HEK293T (cell line): Measurements from ENCODE around the gene CCDC148.
"Not testable (repeated sequence)": the region's sequence is repeated elsewhere in the genome, so short reads cannot be mapped to it uniquely, and the experiment has no call there.

Experiments
- CTCF ChIA-PET: fragments of 350-600 bp; formaldehyde crosslinking; extraction: SDS; loops from one replicate; lab custom pipeline; 2021; ENCODE audit warnings: antibody characterized with exemption, inconsistent platforms; lab: Yijun Ruan, JAX
- POLR2A ChIA-PET: fragments of 350-600 bp; formaldehyde crosslinking; extraction: SDS; loops from one replicate; lab custom pipeline; 2020; ENCODE audit warnings: antibody characterized with exemption, inconsistent platforms; lab: Yijun Ruan, JAX
- DNase-seq: peaks from one replicate; pipeline ENCODE4 v3.0.0; 2012; ENCODE audit warnings: mixed read lengths; ENCODE audit errors: extremely low spot score
- ARNT ChIP-seq: fragments of 450-650 bp; IDR thresholded peaks from 2 replicates; pipeline ENCODE4 v1.6.1; 2017; ENCODE audit warnings: mild to moderate bottlenecking
- BHLHE40 ChIP-seq: fragments of 450-650 bp; IDR thresholded peaks from 2 replicates; pipeline ENCODE4 v1.6.1; 2016; ENCODE audit warnings: mild to moderate bottlenecking, moderate library complexity, borderline replicate concordance
- CTBP1 ChIP-seq: fragments of 450-650 bp; IDR thresholded peaks from 2 replicates; pipeline ENCODE4 v1.6.1; 2016; ENCODE audit warnings: borderline replicate concordance
- ELF4 ChIP-seq: fragments of 450-650 bp; IDR thresholded peaks from 2 replicates; pipeline ENCODE4 v1.6.1; 2017; ENCODE audit warnings: antibody characterized with exemption
- FOXA1 ChIP-seq: fragments of 450-650 bp; IDR thresholded peaks from 2 replicates; pipeline ENCODE4 v1.6.1; 2016; ENCODE audit warnings: mild to moderate bottlenecking
- FOXK2 ChIP-seq: fragments of 450-650 bp; IDR thresholded peaks from 2 replicates; pipeline ENCODE4 v1.6.1; 2016; ENCODE audit warnings: mild to moderate bottlenecking
- FOXM1 ChIP-seq: fragments of 450-650 bp; IDR thresholded peaks from 2 replicates; pipeline ENCODE4 v1.6.1; 2017; ENCODE audit warnings: mild to moderate bottlenecking, borderline replicate concordance
- HDGF ChIP-seq: fragments of 450-650 bp; IDR thresholded peaks from 2 replicates; pipeline ENCODE4 v1.6.1; 2017; ENCODE audit warnings: antibody characterized with exemption, borderline replicate concordance
- L3MBTL2 ChIP-seq: fragments of 450-650 bp; conservative IDR thresholded peaks from 2 replicates; pipeline ENCODE4 v1.6.1; 2016; ENCODE audit warnings: mild to moderate bottlenecking
- LEF1 ChIP-seq: fragments of 450-650 bp; IDR thresholded peaks from 2 replicates; pipeline ENCODE4 v1.6.1; 2017; ENCODE audit warnings: mild to moderate bottlenecking, borderline replicate concordance
- NFRKB ChIP-seq: fragments of 450-650 bp; IDR thresholded peaks from 2 replicates; pipeline ENCODE4 v1.6.1; 2016; ENCODE audit warnings: mild to moderate bottlenecking, moderate library complexity
- PKNOX1 ChIP-seq: fragments of 450-650 bp; IDR thresholded peaks from 2 replicates; pipeline ENCODE4 v1.6.1; 2016
- SP1 ChIP-seq: fragments of 450-650 bp; IDR thresholded peaks from 2 replicates; pipeline ENCODE4 v1.6.1; 2017
- SUZ12 ChIP-seq: fragments of 450-650 bp; IDR thresholded peaks from 2 replicates; pipeline ENCODE4 v1.6.1; 2016; ENCODE audit warnings: mild to moderate bottlenecking
- TARDBP ChIP-seq: fragments of 450-650 bp; IDR thresholded peaks from 2 replicates; pipeline ENCODE4 v1.6.1; 2016
- ZNF384 ChIP-seq: fragments of 450-650 bp; IDR thresholded peaks from 2 replicates; pipeline ENCODE4 v1.6.1; 2016

CCDC148 gene

GRCh38 chr2:158477202-158477601, 20.6 kb upstream of the CCDC148 start:
- CTCF ChIA-PET: interaction anchor here (0.6 to 0.8 kb wide), 2 partner anchors 12 to 697 kb away, joined by 3 read pairs; no protein-coding TSS in a partner anchor
- DNase-seq: no peak
- TF ChIP-seq ZNF384: no peak
- TF ChIP-seq ELF4: no peak
- no peak for TF ChIP-seq ARNT
- no peak for TF ChIP-seq NFRKB
- no peak for TF ChIP-seq HDGF
- TF ChIP-seq PKNOX1: no peak
- TF ChIP-seq FOXM1: no peak
- TF ChIP-seq FOXA1: no peak
- TF ChIP-seq L3MBTL2: no peak
- TF ChIP-seq SP1: no peak
- no peak for TF ChIP-seq BHLHE40
- POLR2A ChIA-PET: interaction anchor here (1.1 kb wide), 1 partner anchor 19 kb away, joined by 3 read pairs; no protein-coding TSS in a partner anchor

GRCh38 chr2:158474526-158475011, 18.0 kb upstream of the CCDC148 start:
- CTCF ChIA-PET: interaction anchor here (0.7 to 2.6 kb wide), 3 partner anchors 9 to 440 kb away, joined by 3 to 13 read pairs (median 3); no protein-coding TSS in a partner anchor
- DNase-seq, POLR2A ChIA-PET: not testable (repeated sequence)

- ChIA-PET CTCF (interaction anchor here (0.7 to 2.6 kb wide), 3 partner anchors 9 to 439 kb away, joined by 3 to 13 read pairs (median 3); no protein-coding TSS in a partner anchor), POLR2A (no interaction called here)
- DNase-seq: peak; percentile 30
- no peak for TF ChIP-seq SUZ12
- TF ChIP-seq ELF4: no peak
- TF ChIP-seq CTBP1: no peak
- no peak for TF ChIP-seq ARNT
- TF ChIP-seq PKNOX1: no peak
- no peak for TF ChIP-seq LEF1
- TF ChIP-seq TARDBP: no peak
- no peak for TF ChIP-seq HDGF
- TF ChIP-seq L3MBTL2: no peak
- TF ChIP-seq FOXA1: no peak
Measured at GRCh38 chr2:158473719-158474392, 17.3 kb upstream of the CCDC148 start.

DNA sequence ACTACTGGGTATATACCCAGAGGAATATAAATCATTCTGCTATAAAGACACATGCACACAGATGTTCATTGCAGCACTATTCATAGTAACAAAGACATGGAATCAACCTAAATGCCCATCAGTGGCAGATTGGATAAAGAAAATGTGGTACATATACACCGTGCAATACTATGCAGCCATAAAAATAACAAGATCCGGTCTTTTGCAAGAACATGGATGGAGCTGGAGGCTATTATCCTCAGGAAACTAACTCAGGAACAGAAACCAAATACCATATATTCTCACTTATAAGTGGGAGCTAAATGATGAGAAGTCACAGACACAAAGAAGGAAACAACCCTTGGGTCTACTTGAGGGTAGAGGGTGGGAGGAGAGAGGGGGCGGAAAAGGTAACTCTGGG, 16.7 kb upstream of the CCDC148 start:
- CTCF ChIA-PET: interaction anchor here (1.1 to 2.6 kb wide), 2 partner anchors 9 to 10 kb away, joined by 3 to 13 read pairs; no protein-coding TSS in a partner anchor
- POLR2A ChIA-PET, DNase-seq: not testable (repeated sequence)

DNA sequence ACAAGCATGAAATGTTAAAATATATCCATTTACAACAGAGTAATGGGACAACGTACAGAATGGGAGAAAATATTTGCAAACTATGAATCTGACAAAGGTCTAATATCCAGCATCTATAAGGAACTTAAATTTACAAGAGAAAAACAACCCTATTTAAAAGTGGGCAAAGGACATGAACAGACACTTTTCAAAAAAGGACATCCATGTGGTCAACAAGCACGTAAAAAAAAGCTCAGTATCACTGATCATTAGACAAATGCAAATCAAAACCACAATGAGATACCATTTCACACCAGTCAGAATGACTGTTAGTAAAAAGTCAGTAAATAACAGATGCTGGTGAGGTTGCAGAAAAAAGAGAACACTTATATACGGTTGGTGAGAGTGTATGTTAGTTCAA, 16.3 kb upstream of the CCDC148 start:
- POLR2A ChIA-PET, CTCF ChIA-PET, DNase-seq: not testable (repeated sequence)

DNA sequence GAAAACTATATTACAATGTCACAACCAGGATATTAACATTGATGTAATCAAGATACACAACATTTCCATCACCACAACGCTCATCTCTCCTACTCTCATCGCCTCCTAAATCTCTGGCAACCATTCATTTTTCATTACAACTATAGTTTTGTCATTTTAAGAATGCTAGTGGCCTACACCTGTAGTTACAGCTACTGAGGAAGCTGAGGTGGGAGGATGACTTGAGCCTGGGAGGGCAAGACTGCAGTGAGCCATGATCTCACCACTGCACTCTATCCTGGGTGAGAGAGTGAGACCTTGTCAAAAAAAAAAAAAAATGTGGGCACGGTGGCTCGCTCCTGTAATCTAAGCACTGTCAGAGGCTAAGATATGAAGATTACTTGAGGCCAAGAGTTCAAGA, 10.7 kb upstream of the CCDC148 start:
- TF ChIP-seq NFRKB (no peak), FOXK2 (no peak)
- no peak for DNase-seq
- POLR2A ChIA-PET: no interaction called here
- CTCF ChIA-PET: no interaction called here

GRCh38 chr2:158464426-158465281, 8.1 kb upstream of the CCDC148 start:
- DNase-seq: no peak
- ChIA-PET CTCF (interaction anchor here (0.9 to 3.0 kb wide), 2 partner anchors 10 to 13 kb away, joined by 3 to 13 read pairs; no protein-coding TSS in a partner anchor), POLR2A (no interaction called here)
- no peak for TF ChIP-seq FOXK2
- TF ChIP-seq SP1: no peak
- no peak for TF ChIP-seq CTBP1
- TF ChIP-seq L3MBTL2: no peak
- TF ChIP-seq BHLHE40: no peak
- TF ChIP-seq ZNF384: no peak
- TF ChIP-seq LEF1: no peak
